ENCODE data around the gene SLC37A2. TPM values are rescaled to one million over a fixed set of nuclear protein-coding genes. Genes with fewer than 3 reads are reported as not detected.

The SLC37A2 gene
- total RNA-seq, 4 donors from 2014 or later: 24.9 to 44.4 (median 29.4) TPM

GRCh38 chr11:125064070-125064469 lies 965 bp downstream of the SLC37A2 start:
- peaks cover 1 to 24% (median 7%) of the 10 kb centered on the region in 3 donors for H3K4me1 ChIP-seq
- TF ChIP-seq CTCF (IDR thresholded peaks at IDR 0.05): no peak
- no peak for TF ChIP-seq POLR2A (IDR thresholded peaks at IDR 0.05)
- H3K27ac ChIP-seq: peak overlapping the region in 1 of 4 donors; percentile 82
- intact Hi-C loops (cut with DNase I): no loop called here
- no peak for DNase-seq
- WGBS, 2 donors: 80 to 96% methylated on average over 6 to 7 of the region's 7 CpGs
- H3K36me3 ChIP-seq: no peaks in the 10 kb centered on the region
- peaks cover 0 to 11% (median 0%) of the 10 kb centered on the region in 4 donors for H3K27me3 ChIP-seq
- no peaks in the 10 kb centered on the region for H3K9me3 ChIP-seq
- peak overlapping the region; percentile 51 to 82 (median 66) for H3K4me3 ChIP-seq

GRCh38 chr11:125068368-125068767 lies 5.3 kb downstream of the SLC37A2 start:
- DNase-seq: no peak
- Histone ChIP-seq H3K27me3 (peaks cover 0 to 10% (median 0%) of the 10 kb centered on the region in 4 donors), H3K4me3 (no peak overlapping the region), H3K9me3 (no peaks in the 10 kb centered on the region), H3K4me1 (peaks cover 29 to 48% (median 29%) of the 10 kb centered on the region in 3 donors), H3K27ac (no peak overlapping the region), H3K36me3 (no peaks in the 10 kb centered on the region)
- intact Hi-C loops (cut with DNase I): no loop called here
- TF ChIP-seq POLR2A (IDR thresholded peaks at IDR 0.05) (no peak), CTCF (IDR thresholded peaks at IDR 0.05) (no peak)
- 83 to 85% methylated on average over 4 of the region's 4 CpGs for WGBS, 2 donors

- peaks cover 0 to 4% (median 0%) of the 10 kb centered on the region in 4 donors for H3K27me3 ChIP-seq
- no peak for DNase-seq
- H3K4me3 ChIP-seq: no peak overlapping the region
- TF ChIP-seq POLR2A (IDR thresholded peaks at IDR 0.05) (no peak), CTCF (IDR thresholded peaks at IDR 0.05) (no peak)
- no peaks in the 10 kb centered on the region for H3K36me3 ChIP-seq
- WGBS, 2 donors: 74 to 79% methylated on average over 4 of the region's 4 CpGs
- peaks cover 24 to 43% (median 29%) of the 10 kb centered on the region in 3 donors for H3K4me1 ChIP-seq
- intact Hi-C loops (cut with DNase I): no loop called here
- no peaks in the 10 kb centered on the region for H3K9me3 ChIP-seq
- H3K27ac ChIP-seq: peak overlapping the region in 2 of 4 donors; percentile 81 to 84
These were observed 5.9 kb downstream of the SLC37A2 start for GRCh38 chr11:125069008-125069407.

GRCh38 chr11:125069796-125070195 lies 6.7 kb downstream of the SLC37A2 start:
- no peaks in the 10 kb centered on the region for H3K36me3 ChIP-seq
- H3K27me3 ChIP-seq: no peaks in the 10 kb centered on the region
- no peak for DNase-seq
- H3K4me3 ChIP-seq: no peak overlapping the region
- TF ChIP-seq POLR2A (IDR thresholded peaks at IDR 0.05) (no peak), CTCF (IDR thresholded peaks at IDR 0.05) (no peak)
- 66 to 78% methylated on average over 3 to 4 of the region's 5 CpGs for WGBS, 2 donors
- peaks cover 24 to 47% (median 29%) of the 10 kb centered on the region in 3 donors for H3K4me1 ChIP-seq
- intact Hi-C loops (cut with DNase I): no loop called here
- H3K27ac ChIP-seq: peak overlapping the region; percentile 74 to 84 (median 82)
- H3K9me3 ChIP-seq: no peaks in the 10 kb centered on the region

- Histone ChIP-seq H3K27me3 (no peaks in the 10 kb centered on the region), H3K36me3 (no peaks in the 10 kb centered on the region), H3K4me3 (no peak overlapping the region), H3K4me1 (peaks cover 31 to 57% (median 32%) of the 10 kb centered on the region in 3 donors), H3K27ac (peak overlapping the region; percentile 74 to 84 (median 82)), H3K9me3 (no peaks in the 10 kb centered on the region)
- no peak for DNase-seq
- intact Hi-C loops (cut with DNase I): no loop called here
- WGBS, 2 donors: 35 to 43% methylated on average over 4 to 7 of the region's 7 CpGs
- TF ChIP-seq POLR2A (IDR thresholded peaks at IDR 0.05): peak in 1 of 4 donors; percentile 11
- TF ChIP-seq CTCF (IDR thresholded peaks at IDR 0.05): no peak
These were observed 7.7 kb downstream of the SLC37A2 start for GRCh38 chr11:125070699-125071254.

All from esophagus squamous epithelium (tissue), 5 donors.